GM18499 (cell line): Measurements from ENCODE around the gene ANKRD66.

Source experiments
- ATAC-seq: cut with Tn5 transposase; IDR thresholded peaks from one replicate; pipeline ENCODE4 v1.9.1; 2021; ENCODE audit warnings: moderate number of reproducible peaks; ENCODE audit not compliant: insufficient read depth, unreplicated experiment

Gene ANKRD66

GRCh38 chr6:46787871-46788540 lies 41.3 kb downstream of the ANKRD66 start:
- no peak for ATAC-seq

GRCh38 chr6:46788791-46789190 lies 42.1 kb downstream of the ANKRD66 start:
- no peak for ATAC-seq

GRCh38 chr6:46789434-46790354 lies 43.0 kb downstream of the ANKRD66 start:
- no peak for ATAC-seq

- ATAC-seq = no peak
Measured at GRCh38 chr6:46790355-46790874, 43.7 kb downstream of the ANKRD66 start.

- ATAC-seq = no peak
Measured at GRCh38 chr6:46792635-46793034, 45.9 kb downstream of the ANKRD66 start.

GRCh38 chr6:46793138-46793537 lies 46.4 kb downstream of the ANKRD66 start, which contains the start of gene MEP1A:
MEP1A (plus strand) TSS chr6:46793389; CDS start chr6:46793399, 10 bp downstream.
- no peak for ATAC-seq

- ATAC-seq = no peak
Measured at GRCh38 chr6:46794068-46794467, 47.3 kb downstream of the ANKRD66 start.

GRCh38 chr6:46795816-46796215 lies 49.1 kb downstream of the ANKRD66 start:
- no peak for ATAC-seq

GRCh38 chr6:46796848-46797580 lies 50.3 kb downstream of the ANKRD66 start:
- no peak for ATAC-seq

- no peak for ATAC-seq
Measured at GRCh38 chr6:46799657-46800056, 52.9 kb downstream of the ANKRD66 start.

- ATAC-seq = no peak
Measured at GRCh38 chr6:46808806-46809205, 62.1 kb downstream of the ANKRD66 start.
